H9 (cell line): Measurements from ENCODE around the gene SMIM22. TPM values are rescaled to one million over a fixed set of nuclear protein-coding genes. Genes with fewer than 3 reads are reported as not detected.

Source experiments
- DNase-seq: peaks from one replicate; pipeline ENCODE4 v3.0.0-alpha.2; 2017
- H2AFZ ChIP-seq: one replicate; pipeline ENCODE4 v1.6.1; 2013; ENCODE audit warnings: mild to moderate bottlenecking, low read length, control low read depth, moderate library complexity
- H2AK5ac ChIP-seq: 2 replicates; pipeline ENCODE4 v1.6.1; 2013; ENCODE audit warnings: low read length, control low read depth, mixed read lengths; ENCODE audit not compliant: insufficient read length
- H2BK120ac ChIP-seq: one replicate; pipeline ENCODE4 v1.6.1; 2013; ENCODE audit warnings: low read depth, mild to moderate bottlenecking, low read length, control low read depth, inconsistent platforms; ENCODE audit not compliant: poor library complexity, severe bottlenecking
- H2BK12ac ChIP-seq: 2 replicates; pipeline ENCODE4 v1.6.1; 2013; ENCODE audit warnings: low read length, control low read depth, mixed read lengths, low read depth; ENCODE audit not compliant: insufficient read length
- H2BK15ac ChIP-seq: 2 replicates; pipeline ENCODE4 v1.6.1; 2013; ENCODE audit warnings: low read depth, low read length, control low read depth
- H2BK20ac ChIP-seq: one replicate; pipeline ENCODE4 v1.6.1; 2013; ENCODE audit warnings: low read depth, mild to moderate bottlenecking, low read length, control low read depth, inconsistent platforms; ENCODE audit not compliant: poor library complexity, severe bottlenecking
- H2BK5ac ChIP-seq: 2 replicates; pipeline ENCODE4 v1.6.1; 2013; ENCODE audit warnings: low read length, control low read depth, mixed read lengths; ENCODE audit not compliant: insufficient read length
- H3K14ac ChIP-seq: 2 replicates; pipeline ENCODE4 v1.6.1; 2013; ENCODE audit warnings: low read length, control low read depth; ENCODE audit not compliant: insufficient read depth
- H3K18ac ChIP-seq: 2 replicates; pipeline ENCODE4 v1.6.1; 2013; ENCODE audit warnings: low read depth, mild to moderate bottlenecking, mixed read lengths, low read length, control low read depth; ENCODE audit not compliant: insufficient read length
- H3K23ac ChIP-seq: 2 replicates; pipeline ENCODE4 v1.6.1; 2013; ENCODE audit warnings: low read length, control low read depth, mixed read lengths, low read depth; ENCODE audit not compliant: insufficient read length
- H3K23me2 ChIP-seq: 2 replicates; pipeline ENCODE4 v1.6.1; 2013; ENCODE audit warnings: low read depth, mild to moderate bottlenecking, mixed read lengths, low read length, control low read depth; ENCODE audit not compliant: insufficient read length, poor library complexity, severe bottlenecking
- H3K27ac ChIP-seq: 2 replicates; pipeline ENCODE4 v1.5.1; 2013; ENCODE audit warnings: low read length, control low read depth, mixed read lengths, low read depth; ENCODE audit not compliant: insufficient read length
- H3K27me3 ChIP-seq: 2 replicates; pipeline ENCODE4 v1.6.1; 2013; ENCODE audit warnings: low read length, control low read depth, inconsistent platforms; ENCODE audit not compliant: insufficient read depth
- H3K4ac ChIP-seq: 2 replicates; pipeline ENCODE4 v1.6.1; 2013; ENCODE audit warnings: low read depth, mild to moderate bottlenecking, control low read depth, inconsistent platforms, low read length, moderate library complexity
- H3K4me1 ChIP-seq: 2 replicates; pipeline ENCODE4 v1.6.1; 2013; ENCODE audit warnings: low read length, control low read depth, inconsistent platforms; ENCODE audit not compliant: insufficient read depth
- H3K4me2 ChIP-seq: 2 replicates; pipeline ENCODE4 v1.6.1; 2013; ENCODE audit warnings: low read length, control low read depth, mixed read lengths; ENCODE audit not compliant: insufficient read length, insufficient read depth
- H3K56ac ChIP-seq: 2 replicates; pipeline ENCODE4 v1.6.1; 2013; ENCODE audit warnings: low read depth, mild to moderate bottlenecking, mixed read lengths, low read length, control low read depth; ENCODE audit not compliant: insufficient read length
- H3K79me1 ChIP-seq: 2 replicates; pipeline ENCODE4 v1.6.1; 2013; ENCODE audit warnings: low read depth, mild to moderate bottlenecking, moderate library complexity, low read length, control low read depth, inconsistent platforms; ENCODE audit not compliant: insufficient read depth, poor library complexity, severe bottlenecking
- H3K79me2 ChIP-seq: 2 replicates; pipeline ENCODE4 v1.6.1; 2013; ENCODE audit warnings: low read length, control low read depth, inconsistent platforms; ENCODE audit not compliant: insufficient read depth
- H3K9ac ChIP-seq: 2 replicates; pipeline ENCODE4 v1.6.1; 2013; ENCODE audit warnings: low read length, control low read depth, mixed read lengths; ENCODE audit not compliant: insufficient read length; ENCODE audit errors: extremely low read depth
- H3K9me3 ChIP-seq: one replicate; pipeline ENCODE4 v1.6.1; 2013; ENCODE audit warnings: low read depth, low read length, inconsistent platforms; ENCODE audit not compliant: control insufficient read depth
- H3T11ph ChIP-seq: one replicate; pipeline ENCODE4 v1.6.1; 2013; ENCODE audit warnings: mild to moderate bottlenecking, low read length, control low read depth, inconsistent platforms
- H4K20me1 ChIP-seq: one replicate; pipeline ENCODE4 v1.6.1; 2013; ENCODE audit not compliant: control insufficient read depth, insufficient read length, insufficient read depth
- H4K5ac ChIP-seq: 2 replicates; pipeline ENCODE4 v1.6.1; 2013; ENCODE audit warnings: low read depth, mild to moderate bottlenecking, mixed read lengths, low read length, control low read depth; ENCODE audit not compliant: insufficient read length
- H4K8ac ChIP-seq: replicated peaks from 2 replicates; pipeline ENCODE4 v1.6.1; 2013; ENCODE audit warnings: low read length, control low read depth, mixed read lengths, low read depth; ENCODE audit not compliant: insufficient read length
- H4K91ac ChIP-seq: 2 replicates; pipeline ENCODE4 v1.6.1; 2013; ENCODE audit warnings: low read depth, mild to moderate bottlenecking, moderate library complexity, mixed read lengths, low read length, control low read depth; ENCODE audit not compliant: insufficient read length
- H3K27ac Mint-ChIP-seq, 3 experiments: 2 replicates in 2 of 3; 3 replicates in 1 of 3; pipeline ENCODE4 v1.8.0; 2020 to 2021; ENCODE audit warnings: mixed read lengths in 3 of 3, mild to moderate bottlenecking in 1 of 3, moderate library complexity in 1 of 3
- H3K27me3 Mint-ChIP-seq: 2 replicates; pipeline ENCODE4 v1.8.0; 2021; ENCODE audit warnings: low read depth, mild to moderate bottlenecking, moderate library complexity, mixed read lengths
- H3K36me3 Mint-ChIP-seq, 3 experiments: 2 replicates in 2 of 3; 3 replicates in 1 of 3; pipeline ENCODE4 v1.8.0; 2020 to 2021; ENCODE audit warnings: low read depth in 3 of 3, mixed read lengths in 3 of 3; ENCODE audit not compliant: insufficient read depth in 1 of 3
- H3K4me1 Mint-ChIP-seq, 2 experiments: 2 replicates each; pipeline ENCODE4 v1.8.0; 2020; ENCODE audit warnings: mixed read lengths in 2 of 2
- H3K4me3 Mint-ChIP-seq, 2 experiments: 2 replicates in 1 of 2; 3 replicates in 1 of 2; pipeline ENCODE4 v1.8.0; 2020 to 2021; ENCODE audit warnings: mild to moderate bottlenecking in 2 of 2, mixed read lengths in 2 of 2, moderate library complexity in 1 of 2
- H3K9me3 Mint-ChIP-seq, 2 experiments: 2 replicates in 1 of 2; 3 replicates in 1 of 2; pipeline ENCODE4 v1.8.0; 2020; ENCODE audit warnings: mild to moderate bottlenecking in 2 of 2, mixed read lengths in 2 of 2, moderate library complexity in 1 of 2
- CTCF ChIP-seq: fragments of 200-600 bp; sonication (generic); conservative IDR thresholded peaks from 3 replicates; pipeline ENCODE4 v1.8.0; 2021; ENCODE audit warnings: antibody characterized with exemption, mild to moderate bottlenecking
- WGBS: extraction: QIAGEN DNeasy Blood & Tissue Kit; methylation state at CpG from one replicate; pipeline ENCODE4 v1.1.7; 2013; ENCODE audit warnings: missing lambda C conversion rate, low lambda C conversion rate, mixed read lengths; ENCODE audit not compliant: insufficient read length; ENCODE audit errors: extremely low coverage; 5-methylcytosine and 5-hydroxymethylcytosine counted together
- total RNA-seq: library from RNA; stranded (reverse); gene quantifications from 2 replicates; pipeline ENCODE4 v1.2.1, GENCODE V29; 2021

SMIM22 gene
- total RNA-seq, 1 experiment from 2014 or later: not detected

GRCh38 chr16:4837733-4838501, 42.7 kb downstream of the SMIM22 start:
- H3K56ac ChIP-seq: no peak overlapping the region
- no peak overlapping the region for H3K14ac ChIP-seq
- H3K4me1 ChIP-seq: no peaks in the 10 kb centered on the region
- no peak overlapping the region for H3K27ac ChIP-seq
- H3K9ac ChIP-seq: no peak overlapping the region
- H2BK5ac ChIP-seq: no peak overlapping the region
- no peak overlapping the region for H2BK20ac ChIP-seq
- no peaks in the 10 kb centered on the region for H3K27me3 Mint-ChIP-seq
- peaks cover 3% of the 10 kb centered on the region; the same call in 1 of the 2 replicates for H3K79me2 ChIP-seq
- no peaks in the 10 kb centered on the region for H3K9me3 Mint-ChIP-seq
- no peak overlapping the region for H4K8ac ChIP-seq
- no peaks in the 10 kb centered on the region for H3K9me3 ChIP-seq
- H3T11ph ChIP-seq: no peak overlapping the region
- H2AK5ac ChIP-seq: no peak overlapping the region
- no peak overlapping the region for H3K4ac ChIP-seq
- H4K20me1 ChIP-seq: no peaks in the 10 kb centered on the region
- H2AFZ ChIP-seq: no peak overlapping the region
- no peak overlapping the region for H3K4me2 ChIP-seq
- H3K18ac ChIP-seq: no peak overlapping the region
- DNase-seq: no peak
- no peak overlapping the region for H4K91ac ChIP-seq
- no peak overlapping the region for H4K5ac ChIP-seq
- no peaks in the 10 kb centered on the region for H3K4me1 Mint-ChIP-seq
- H3K36me3 Mint-ChIP-seq: peaks cover 26 to 72% (median 58%) of the 10 kb centered on the region in 3 experiments; a peak in 6 of 7 replicates
- no peaks in the 10 kb centered on the region for H3K27me3 ChIP-seq
- H3K79me1 ChIP-seq: no peaks in the 10 kb centered on the region
- H3K4me3 Mint-ChIP-seq: no peak overlapping the region
- no peak overlapping the region for H2BK15ac ChIP-seq
- no peak overlapping the region for H3K27ac Mint-ChIP-seq
- H2BK120ac ChIP-seq: no peak overlapping the region
- H2BK12ac ChIP-seq: no peak overlapping the region
- no peak overlapping the region for H3K23ac ChIP-seq
- no peak for TF ChIP-seq CTCF
- WGBS: no CpG with 5 or more reads among the region's 13 CpGs
- H3K23me2 ChIP-seq: no peaks in the 10 kb centered on the region
